Head of caudate nucleus (tissue), 42 donors: Measurements from ENCODE around the gene GNAI3.

Source experiments
- DNase-seq, 42 donors: peaks; one replicate each; pipeline versions ENCODE4 v3.0.0 to v3.0.0-alpha.2; 2020 to 2021; ENCODE audit warnings: mixed read lengths in 7 of 42
- intact Hi-C: fragments of 100-400 bp; cut with DNase I; formaldehyde crosslinking; loops from one replicate; pipeline ENCODE4 v1.15.0; 2022

Gene GNAI3

GRCh38 chr1:109570414-109570813 lies 22.0 kb downstream of the GNAI3 start:
- DNase-seq, result no peak
- intact Hi-C loops, result no loop called here

- no peak for DNase-seq
- intact Hi-C loops, result no loop called here
Observed at GRCh38 chr1:109573785-109574184, 25.4 kb downstream of the GNAI3 start.

GRCh38 chr1:109578947-109579443 lies 30.6 kb downstream of the GNAI3 start:
- no peak for DNase-seq
- intact Hi-C loops, result no loop called here

GRCh38 chr1:109579491-109579890 lies 31.1 kb downstream of the GNAI3 start:
- DNase-seq, result peak in 1 of 42 donors; percentile 2
- intact Hi-C loops, result no loop called here

- DNase-seq, result no peak
- intact Hi-C loops, result no loop called here
Observed at GRCh38 chr1:109582021-109582420, 33.6 kb downstream of the GNAI3 start.

- no peak for DNase-seq
- intact Hi-C loops, result no loop called here
Observed at GRCh38 chr1:109584766-109585165, 36.4 kb downstream of the GNAI3 start.

- DNase-seq, result no peak
- intact Hi-C loops, result no loop called here
Observed at GRCh38 chr1:109586055-109586454, 37.6 kb downstream of the GNAI3 start.

- intact Hi-C loops, result no loop called here
- no peak for DNase-seq
Observed at GRCh38 chr1:109589177-109589576, 40.8 kb downstream of the GNAI3 start.

GRCh38 chr1:109589679-109590078 lies 41.3 kb downstream of the GNAI3 start:
- intact Hi-C loops, result no loop called here
- no peak for DNase-seq

GRCh38 chr1:109592916-109593315 lies 44.5 kb downstream of the GNAI3 start:
- intact Hi-C loops, result no loop called here

GRCh38 chr1:109595531-109595930 lies 47.1 kb downstream of the GNAI3 start:
- no peak for DNase-seq
- intact Hi-C loops, result no loop called here

More at GRCh38 chr1:109592916-109593315, 44.5 kb downstream of the GNAI3 start:
- no peak for DNase-seq

- intact Hi-C loops, result no loop called here
- no peak for DNase-seq
Observed at GRCh38 chr1:109598156-109598555, 49.7 kb downstream of the GNAI3 start.

- DNase-seq, result no peak
- intact Hi-C loops, result no loop called here
Observed at GRCh38 chr1:109598655-109599054, 50.2 kb downstream of the GNAI3 start.

GRCh38 chr1:109603229-109603628 lies 54.8 kb downstream of the GNAI3 start:
- intact Hi-C loops, result no loop called here
- no peak for DNase-seq

- DNase-seq, result no peak
- intact Hi-C loops, result no loop called here
Observed at GRCh38 chr1:109605381-109605780, 57.0 kb downstream of the GNAI3 start.

- intact Hi-C loops, result no loop called here
- no peak for DNase-seq
Observed at GRCh38 chr1:109609881-109610280, 61.5 kb downstream of the GNAI3 start.

GRCh38 chr1:109610609-109611307 lies 62.3 kb downstream of the GNAI3 start:
- no peak for DNase-seq
- intact Hi-C loops, result no loop called here

- no peak for DNase-seq
- intact Hi-C loops, result no loop called here
Observed at GRCh38 chr1:109611308-109611990, 63.0 kb downstream of the GNAI3 start.

GRCh38 chr1:109613361-109614147 lies 65.1 kb downstream of the GNAI3 start:
- no peak for DNase-seq
- intact Hi-C loops, result no loop called here

- peak in 5 of 42 donors; percentile 30 to 62 (median 39) for DNase-seq
Observed at GRCh38 chr1:109615879-109616278, 67.5 kb downstream of the GNAI3 start.

More at GRCh38 chr1:109615879-109616278, 67.5 kb downstream of the GNAI3 start:
- intact Hi-C loops, result no loop called here
